GM21381 (cell line): Measurements from ENCODE around the gene HLA-F.

ENCODE experiments used
- ATAC-seq: cut with Tn5 transposase; IDR thresholded peaks from one replicate; pipeline ENCODE4 v1.9.1; 2021; ENCODE audit warnings: mild to moderate bottlenecking, moderate library complexity; ENCODE audit not compliant: unreplicated experiment

HLA-F gene

DNA sequence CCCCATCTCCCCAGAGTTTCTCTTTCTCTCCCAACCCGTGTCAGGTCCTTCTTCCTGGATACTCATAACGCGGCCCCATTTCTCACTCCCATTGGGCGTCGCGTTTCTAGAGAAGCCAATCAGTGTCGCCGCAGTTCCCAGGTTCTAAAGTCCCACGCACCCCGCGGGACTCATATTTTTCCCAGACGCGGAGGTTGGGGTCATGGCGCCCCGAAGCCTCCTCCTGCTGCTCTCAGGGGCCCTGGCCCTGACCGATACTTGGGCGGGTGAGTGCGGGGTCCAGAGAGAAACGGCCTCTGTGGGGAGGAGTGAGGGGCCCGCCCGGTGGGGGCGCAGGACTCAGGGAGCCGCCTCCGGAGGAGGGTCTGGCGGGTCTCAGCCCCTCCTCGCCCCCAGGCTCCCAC is at the start of gene HLA-F:
Gene HLA-F, plus strand, starts transcription at position 173 of the 404 bp plus-strand sequence. Its CDS starts 30 bp downstream, at position 203.
- ATAC-seq: peak; percentile 89

DNA sequence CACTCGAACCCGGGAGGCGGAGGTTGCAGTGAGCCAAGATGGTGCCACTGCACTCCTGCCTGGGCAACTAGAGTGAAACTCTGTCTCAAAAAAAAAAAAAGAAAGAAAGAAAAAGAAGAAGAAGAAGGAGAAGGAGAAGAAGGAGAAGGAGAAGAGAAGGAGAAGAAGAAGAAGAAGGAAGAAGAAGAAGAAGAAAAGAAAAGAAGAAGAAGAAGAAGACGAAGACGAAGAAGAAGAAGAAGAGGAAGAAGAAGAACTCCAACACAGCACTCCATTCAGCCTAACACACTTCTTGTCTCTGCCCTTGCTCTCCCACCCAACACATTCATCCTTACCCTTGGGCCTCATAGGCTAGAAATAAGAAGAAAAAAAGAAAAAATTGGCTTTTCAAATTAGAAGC is 49.2 kb upstream of the HLA-F start:
- ATAC-seq: no peak

GRCh38 chr6:29675561-29675960 is 47.7 kb upstream of the HLA-F start:
- no peak for ATAC-seq

DNA sequence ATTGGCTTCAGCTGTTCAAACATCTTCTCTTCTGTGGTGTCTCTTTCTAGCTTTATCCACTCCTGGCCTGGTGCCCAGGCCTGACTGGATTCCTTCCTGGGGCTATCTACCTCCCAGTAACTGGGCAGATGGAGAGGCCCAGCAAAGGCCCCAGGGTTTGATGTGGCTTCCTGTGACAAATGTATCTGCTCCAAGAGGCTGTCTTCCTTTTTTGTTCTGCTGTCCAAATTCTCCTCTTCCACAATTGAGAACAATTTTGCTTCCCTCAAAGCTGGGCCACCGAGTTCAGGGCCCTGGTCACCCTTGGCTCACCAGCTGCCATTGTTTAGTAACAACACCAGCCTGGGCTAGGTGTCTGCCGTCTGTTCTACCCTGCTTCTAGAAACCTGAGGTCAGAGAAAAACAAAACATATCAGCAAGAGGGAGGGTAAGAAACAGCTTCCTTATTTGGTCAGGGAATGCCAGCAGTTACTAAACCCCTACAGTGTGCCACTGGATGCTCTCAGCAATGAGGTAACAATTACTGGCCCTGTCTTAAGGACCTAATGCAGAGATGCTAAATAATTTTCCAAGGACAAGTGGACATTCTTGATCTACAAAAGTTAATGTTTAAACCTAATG is 46.1 kb upstream of the HLA-F start:
- no peak for ATAC-seq

GRCh38 chr6:29678114-29678513 is 45.1 kb upstream of the HLA-F start:
- ATAC-seq: no peak

DNA sequence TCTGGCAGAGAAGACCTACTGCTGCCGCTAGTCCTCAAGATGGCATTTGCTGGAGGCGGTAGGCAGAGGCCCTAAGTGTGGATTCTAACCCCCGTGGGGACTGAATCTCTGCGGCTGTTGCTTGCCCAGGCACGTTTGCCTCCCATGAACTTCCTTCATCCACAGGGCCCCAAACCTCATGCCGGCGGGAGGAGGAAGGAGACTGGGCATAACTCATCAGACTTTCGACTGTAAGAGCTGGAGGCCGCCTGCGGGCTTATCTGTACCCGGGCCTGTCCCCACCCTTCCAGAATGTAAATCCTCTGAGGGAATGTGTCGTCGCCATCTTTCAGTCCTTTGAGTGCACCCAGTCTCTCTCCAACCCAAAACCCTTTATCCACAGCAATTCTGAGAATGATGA is 43.3 kb upstream of the HLA-F start:
- no peak for ATAC-seq

DNA sequence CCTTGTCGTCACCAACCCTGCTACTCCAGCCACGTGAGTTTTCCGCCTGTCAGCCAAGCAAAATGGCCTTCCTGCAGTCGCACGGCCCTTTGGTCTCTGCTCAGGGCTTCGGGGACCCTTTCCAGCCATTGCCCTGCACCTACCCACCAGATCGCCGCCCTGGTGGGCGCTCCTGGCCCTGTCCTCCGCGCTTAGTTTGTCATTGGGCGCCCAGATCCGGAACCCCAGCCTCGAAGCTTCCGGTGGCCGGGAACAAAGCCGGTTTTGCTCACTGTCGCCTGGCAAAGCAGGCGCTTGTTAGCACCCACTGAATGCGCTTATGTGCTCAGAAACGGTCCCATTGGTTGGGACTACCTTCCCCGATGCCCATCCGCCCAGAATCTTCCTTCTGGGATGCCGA is 42.8 kb upstream of the HLA-F start:
- ATAC-seq: no peak

DNA sequence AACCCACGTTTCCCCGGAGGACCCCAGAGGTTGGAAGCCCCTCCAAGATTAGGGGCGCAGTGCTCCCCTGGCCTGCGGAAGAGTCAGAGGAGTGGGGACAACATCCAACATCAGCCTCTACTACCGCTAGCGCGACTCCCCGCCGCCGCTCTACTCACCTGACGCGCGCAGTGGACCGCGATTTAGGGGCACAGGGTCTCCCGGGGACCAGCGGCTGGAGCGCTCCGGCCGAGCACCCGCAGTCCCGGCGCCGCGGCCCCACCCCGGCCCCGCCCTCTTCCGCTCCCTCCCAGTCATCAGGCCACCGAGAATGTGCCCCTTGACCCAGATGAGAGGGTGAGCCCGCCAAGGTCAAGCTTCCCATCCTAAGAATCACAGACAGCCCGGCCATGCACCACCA is 42.3 kb upstream of the HLA-F start, which contains the start of gene ZFP57:
Gene ZFP57, minus strand, starts transcription at position 249 of the 400 bp plus-strand sequence. CDS start 4,149 bp downstream, outside the sequence.
- no peak for ATAC-seq

DNA sequence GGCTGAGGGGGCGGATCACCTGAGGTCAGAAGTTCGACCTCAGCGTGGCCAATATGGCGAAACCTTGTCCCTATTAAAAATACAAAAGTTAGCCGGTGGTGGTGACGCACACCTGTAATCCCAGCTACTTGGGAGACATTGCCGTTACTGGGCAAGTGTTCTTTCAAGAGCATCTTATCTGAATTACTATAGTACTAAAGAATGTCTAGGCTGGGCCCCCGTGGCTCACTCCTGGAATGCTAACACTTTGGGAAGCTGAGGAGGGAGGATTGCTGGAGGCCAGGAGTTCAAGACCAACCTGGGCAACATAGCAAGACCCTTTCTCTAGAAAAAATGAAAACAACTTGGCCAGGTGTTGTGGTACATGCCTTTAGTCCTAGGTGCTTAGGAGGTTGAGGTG is 41.4 kb upstream of the HLA-F start:
- no peak for ATAC-seq

GRCh38 chr6:29685718-29686326 is 37.4 kb upstream of the HLA-F start:
- ATAC-seq: no peak

DNA sequence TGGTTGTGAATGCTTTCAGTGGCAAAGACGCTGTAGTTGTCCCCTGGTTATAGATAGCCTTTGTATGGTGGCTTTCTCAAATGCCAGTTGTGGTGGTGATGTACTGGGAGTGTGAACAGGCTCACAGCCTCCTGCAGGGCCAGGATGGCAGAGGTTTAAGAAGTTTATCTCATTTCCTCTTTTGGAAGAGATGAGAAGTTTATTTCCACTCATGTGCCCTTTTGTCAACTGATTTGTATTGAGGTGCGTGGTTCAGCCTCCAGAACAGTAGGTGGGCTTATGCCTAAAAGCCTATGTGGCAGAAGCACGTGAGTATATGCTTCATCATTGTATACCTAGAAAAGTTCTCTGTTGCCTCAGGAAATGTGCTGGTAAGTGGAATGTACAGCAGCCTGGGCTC is 28.6 kb upstream of the HLA-F start:
- no peak for ATAC-seq

DNA sequence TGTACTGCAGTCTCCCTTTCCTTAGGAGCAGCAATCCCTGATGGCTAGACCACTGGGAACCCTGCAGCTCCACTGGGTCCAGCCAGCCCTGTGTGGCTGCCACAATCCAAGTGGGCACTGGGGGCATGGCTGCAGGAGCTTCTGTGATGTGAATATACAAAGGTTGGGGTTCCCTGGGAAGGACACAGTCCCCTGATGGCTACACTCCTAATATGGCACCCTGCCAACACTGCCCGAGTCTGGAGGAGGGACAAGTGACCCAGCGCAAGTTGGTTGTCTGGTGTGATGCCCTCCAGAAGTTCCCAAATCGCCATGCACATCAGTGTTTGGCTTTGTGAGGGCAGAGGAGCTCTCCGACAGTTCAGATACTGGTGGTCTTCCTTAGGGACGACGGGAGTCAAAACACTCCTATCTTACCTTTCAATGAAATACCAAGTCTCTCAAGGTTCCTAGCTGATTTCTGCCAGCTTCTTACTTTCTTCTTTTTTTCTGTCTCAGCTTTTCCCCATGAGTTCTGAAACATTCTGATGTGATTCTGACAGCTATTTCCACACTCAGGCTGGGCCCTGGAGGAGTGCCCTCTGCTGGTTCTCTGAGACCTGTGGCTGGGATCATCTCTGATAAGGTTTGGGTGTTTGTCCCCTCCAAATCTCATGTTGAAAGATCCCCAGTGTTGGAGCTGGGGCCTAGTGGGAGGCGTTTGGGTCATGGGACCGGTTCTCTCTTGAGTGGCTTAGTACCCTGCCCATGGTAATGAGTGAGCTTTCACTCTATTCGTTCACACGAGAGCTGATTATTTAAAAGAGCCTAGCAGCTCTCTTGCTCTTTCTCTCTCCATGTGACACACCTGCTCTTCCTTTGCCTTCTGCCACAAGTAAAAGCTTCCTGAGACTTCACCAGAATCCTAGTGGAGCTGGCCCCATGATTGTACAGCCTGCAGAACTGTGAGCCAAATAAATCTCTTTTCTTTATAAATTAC is 26.8 kb upstream of the HLA-F start:
- no peak for ATAC-seq

- no peak for ATAC-seq
Observed at GRCh38 chr6:29702519-29703103, 20.6 kb upstream of the HLA-F start.

GRCh38 chr6:29705389-29706231 is 17.6 kb upstream of the HLA-F start:
- no peak for ATAC-seq

GRCh38 chr6:29708432-29709179 is 14.6 kb upstream of the HLA-F start:
- no peak for ATAC-seq

DNA sequence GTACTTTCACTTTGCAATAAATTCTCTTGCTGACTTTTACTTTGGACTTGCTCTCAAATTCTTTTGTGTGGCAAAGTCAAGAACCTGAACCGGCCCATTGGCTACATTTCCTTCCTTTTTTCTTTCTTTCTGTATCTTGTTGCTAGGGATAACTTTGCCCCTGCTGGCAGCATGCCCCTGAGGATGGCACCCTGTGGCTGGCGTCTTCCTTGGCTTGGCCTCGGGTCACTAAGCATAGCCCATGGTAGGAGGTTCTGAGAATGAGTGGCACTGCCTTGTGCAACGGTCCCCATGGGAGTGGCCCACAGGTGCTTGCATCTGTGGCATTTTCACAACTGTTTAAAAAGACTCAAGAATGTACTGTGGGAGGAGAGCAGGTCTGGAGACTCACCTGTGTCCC is 14.0 kb upstream of the HLA-F start:
- no peak for ATAC-seq

GRCh38 chr6:29710281-29710941 is 12.8 kb upstream of the HLA-F start:
- ATAC-seq: no peak

GRCh38 chr6:29720863-29721262 is 2.4 kb upstream of the HLA-F start:
- no peak for ATAC-seq
